Jurkat, Clone E6-1 (cell line): ENCODE data around the gene CAPN3.

Experiments used
- DNase-seq: peaks from one replicate; pipeline ENCODE4 v3.0.0-alpha.2; 2011; ENCODE audit warnings: low read depth, low spot score
- H3K4me3 ChIP-seq: 2 replicates; pipeline ENCODE4 v1.5.1; 2011; ENCODE audit warnings: mild to moderate bottlenecking, low read length, control low read depth, moderate library complexity

The CAPN3 gene

DNA sequence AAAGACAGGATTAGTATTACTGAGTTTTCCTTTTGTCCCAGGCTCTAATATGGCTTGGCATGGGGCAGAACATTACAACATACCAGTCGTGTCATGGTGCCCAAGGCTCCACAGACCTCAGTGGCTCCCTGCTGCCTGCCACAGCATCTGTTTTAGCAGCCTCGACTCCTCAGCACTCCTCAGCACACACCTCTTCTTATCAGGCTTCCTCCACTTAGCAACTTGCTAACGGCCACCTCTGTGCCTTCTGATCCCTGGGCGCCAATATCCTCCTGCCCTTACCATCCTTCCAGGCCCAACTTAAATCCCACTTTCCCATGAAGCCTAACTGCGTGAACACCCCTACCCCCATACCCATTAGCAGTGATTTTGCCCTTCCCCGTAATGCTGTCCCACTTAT, 6.2 kb upstream of the CAPN3 start:
- H3K4me3 ChIP-seq = no peak overlapping the region
- DNase-seq = no peak

DNA sequence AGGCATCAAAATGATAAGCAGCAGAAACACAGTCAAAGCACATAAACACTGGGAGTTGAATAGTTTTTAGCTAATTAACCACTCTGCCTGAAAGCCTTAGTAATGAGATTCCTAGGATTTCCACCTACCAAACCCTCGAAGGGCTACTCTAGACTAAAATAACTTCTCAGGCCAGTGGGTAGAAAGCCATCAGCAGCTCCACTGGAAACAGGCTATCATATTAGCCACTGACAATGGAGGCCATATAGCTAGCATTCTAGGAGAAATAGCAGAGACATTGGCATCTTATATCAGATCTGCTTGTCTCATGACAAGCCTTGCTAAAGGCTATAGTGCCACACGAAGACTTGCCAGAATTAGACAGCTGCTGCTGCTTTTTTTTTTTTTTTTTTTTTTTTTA, 4.5 kb upstream of the CAPN3 start:
- DNase-seq = no peak
- no peak overlapping the region for H3K4me3 ChIP-seq

DNA sequence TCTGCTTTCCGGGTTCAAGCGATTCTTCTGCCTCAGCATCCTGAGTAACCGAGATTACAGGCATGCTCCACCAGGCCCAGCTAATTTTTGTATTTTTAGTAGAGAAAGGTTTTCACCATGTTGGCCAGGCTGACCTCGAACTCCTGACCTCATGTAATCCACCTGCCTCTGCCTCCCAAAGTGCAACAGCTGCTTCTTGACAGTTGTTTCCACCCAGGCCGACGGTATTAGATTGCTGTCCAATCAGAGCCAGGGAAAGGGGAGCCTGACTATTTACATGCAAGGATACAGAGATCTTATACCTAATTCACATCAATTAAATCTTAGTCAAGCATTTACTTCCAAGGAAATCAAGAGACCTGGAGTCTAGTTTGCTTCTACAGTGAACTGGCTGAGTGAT, 4.0 kb upstream of the CAPN3 start:
- no peak for DNase-seq
- no peak overlapping the region for H3K4me3 ChIP-seq

DNA sequence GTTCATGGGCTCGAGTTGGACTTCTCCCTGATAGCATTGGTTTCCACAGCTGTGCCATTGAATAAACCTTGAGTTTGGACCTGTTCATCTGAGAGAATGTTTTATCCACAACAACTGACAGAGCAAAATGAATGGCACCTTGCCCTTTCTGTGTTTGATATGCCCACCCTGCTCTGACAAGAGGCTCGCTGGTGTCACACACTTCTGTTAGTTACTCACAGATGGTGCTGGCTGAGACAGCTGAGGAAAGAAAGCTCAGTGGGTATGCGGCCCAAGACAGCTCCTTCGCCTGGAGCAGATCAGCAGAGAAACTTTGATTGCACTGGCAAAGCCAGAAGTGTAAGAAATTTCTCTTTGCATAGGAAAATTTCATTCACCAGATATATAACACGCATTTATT, 2.5 kb upstream of the CAPN3 start:
- no peak for DNase-seq
- no peak overlapping the region for H3K4me3 ChIP-seq

DNA sequence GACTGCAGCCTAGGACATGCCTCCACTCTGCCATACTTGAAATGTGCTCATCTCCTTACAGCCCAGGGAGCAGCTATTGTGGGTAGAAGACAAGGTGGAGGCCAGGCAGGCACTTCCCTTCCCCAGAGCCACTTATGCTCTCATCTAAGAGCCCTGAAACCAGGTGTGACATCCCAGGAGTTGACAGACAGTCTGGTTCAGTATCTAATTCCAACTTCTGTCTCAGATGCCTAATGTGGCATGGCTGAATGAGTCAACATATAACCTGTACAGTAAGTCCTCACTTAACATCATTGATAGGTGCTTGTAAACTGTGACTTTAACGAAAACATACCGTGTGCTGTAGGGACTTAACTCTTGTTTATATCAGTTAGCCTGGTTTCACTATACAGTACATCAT, 1.2 kb upstream of the CAPN3 start:
- DNase-seq = no peak

DNA sequence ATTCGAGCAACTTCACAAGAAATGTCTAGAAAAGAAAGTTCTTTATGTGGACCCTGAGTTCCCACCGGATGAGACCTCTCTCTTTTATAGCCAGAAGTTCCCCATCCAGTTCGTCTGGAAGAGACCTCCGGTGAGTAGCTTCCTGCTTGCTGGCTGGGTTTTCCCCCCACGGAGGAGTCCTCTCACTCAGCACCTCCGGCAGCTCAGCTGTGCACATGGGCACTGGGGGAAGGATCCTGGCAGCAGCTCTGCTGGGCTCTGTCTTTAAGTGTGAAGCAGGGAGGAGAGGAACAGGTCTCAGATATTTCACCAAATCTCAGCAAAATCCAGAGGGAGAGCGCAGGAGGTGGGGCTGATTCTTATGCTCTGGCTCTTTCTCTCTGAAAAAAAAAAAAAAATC, 684 bp downstream of the CAPN3 start:
- H3K4me3 ChIP-seq = no peak overlapping the region
- DNase-seq = no peak

More for the DNA sequence above, 1.2 kb upstream of the CAPN3 start:
- no peak overlapping the region for H3K4me3 ChIP-seq

DNA sequence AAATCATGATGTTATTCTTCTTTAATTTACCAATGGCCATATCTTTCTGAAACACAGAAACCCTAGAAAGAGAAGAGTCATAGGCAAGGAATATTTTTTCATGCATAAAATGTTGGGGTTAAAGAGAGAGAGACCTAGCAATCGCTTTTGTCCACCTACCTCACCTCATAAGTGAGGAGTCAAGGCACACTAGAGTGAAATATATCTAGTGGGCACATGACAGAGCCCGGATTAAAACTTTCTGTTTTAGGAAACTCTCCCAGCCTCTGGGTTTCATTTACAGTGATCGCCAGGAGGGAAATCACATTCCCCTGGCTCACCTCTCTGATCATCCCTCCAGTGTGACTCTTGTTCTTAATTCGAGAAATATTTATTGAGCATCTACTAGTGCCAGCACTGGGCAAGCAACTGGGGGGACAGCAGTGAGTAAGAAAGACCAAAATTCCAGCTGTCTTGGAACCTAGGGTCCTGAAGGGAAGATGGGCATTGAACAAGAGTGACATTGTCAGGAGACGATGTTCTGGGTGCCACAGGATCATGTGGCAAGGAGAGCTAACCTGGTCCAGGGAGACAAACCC, 1.3 kb downstream of the CAPN3 start:
- no peak overlapping the region for H3K4me3 ChIP-seq
- no peak for DNase-seq

DNA sequence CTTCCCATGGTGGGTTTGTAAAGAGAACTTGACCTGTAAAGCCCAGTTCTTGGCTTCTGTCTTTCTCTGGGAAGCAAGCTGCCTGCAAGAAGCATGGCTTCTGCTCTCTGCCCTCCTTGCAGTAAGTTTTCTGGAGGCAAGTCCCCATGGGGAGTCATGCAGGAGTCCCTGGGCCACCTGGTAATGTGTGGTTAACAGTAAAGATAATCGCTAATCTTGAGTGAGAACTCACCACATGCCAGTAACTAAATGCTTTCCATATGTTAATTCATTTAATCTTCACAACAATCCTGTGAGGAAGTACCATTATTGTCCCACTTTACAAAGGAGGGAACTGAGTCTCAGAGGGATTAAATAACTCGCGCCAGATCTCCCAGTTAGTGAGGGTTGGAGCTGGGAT, 4.2 kb downstream of the CAPN3 start:
- H3K4me3 ChIP-seq = no peak overlapping the region
- DNase-seq = no peak

DNA sequence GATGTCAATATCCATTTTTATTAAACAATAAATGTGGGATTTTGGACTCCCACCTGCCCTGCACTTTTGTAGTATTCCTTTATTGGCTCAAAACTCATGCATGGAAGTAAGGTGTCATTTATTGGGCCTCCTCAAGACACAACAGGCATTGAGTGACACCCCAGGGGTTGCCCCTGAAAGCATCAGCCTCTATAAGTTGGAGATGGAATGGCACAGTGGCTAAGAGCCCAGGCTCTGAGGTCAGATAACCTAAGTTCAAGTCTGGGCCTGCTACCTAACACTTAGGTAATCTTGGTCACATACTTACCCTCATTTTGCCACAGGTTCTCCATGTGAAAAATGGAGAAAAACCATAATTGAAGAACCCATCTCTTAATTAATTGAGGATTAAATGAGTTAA, 4.6 kb downstream of the CAPN3 start:
- DNase-seq = no peak
- no peak overlapping the region for H3K4me3 ChIP-seq

DNA sequence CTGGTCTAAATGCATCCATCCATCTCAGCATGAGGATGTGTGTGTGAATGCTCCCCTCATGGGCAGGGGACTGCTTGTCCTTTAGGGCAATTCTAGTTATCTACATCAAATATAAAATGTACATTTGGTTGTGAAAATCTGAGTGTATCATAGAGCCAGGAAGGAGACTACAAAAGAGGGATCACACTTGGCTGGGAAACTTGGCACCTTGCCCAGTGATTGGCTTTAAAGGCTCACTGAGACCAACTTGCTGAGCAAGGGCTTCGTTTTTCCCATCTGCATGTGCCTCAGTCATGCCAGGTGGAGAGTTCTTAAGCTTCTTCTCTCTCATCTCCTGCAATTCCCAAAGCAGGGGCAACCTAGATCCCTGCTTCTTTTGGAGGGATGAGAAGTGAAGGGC, 5.2 kb downstream of the CAPN3 start:
- H3K4me3 ChIP-seq = no peak overlapping the region
- DNase-seq = no peak

DNA sequence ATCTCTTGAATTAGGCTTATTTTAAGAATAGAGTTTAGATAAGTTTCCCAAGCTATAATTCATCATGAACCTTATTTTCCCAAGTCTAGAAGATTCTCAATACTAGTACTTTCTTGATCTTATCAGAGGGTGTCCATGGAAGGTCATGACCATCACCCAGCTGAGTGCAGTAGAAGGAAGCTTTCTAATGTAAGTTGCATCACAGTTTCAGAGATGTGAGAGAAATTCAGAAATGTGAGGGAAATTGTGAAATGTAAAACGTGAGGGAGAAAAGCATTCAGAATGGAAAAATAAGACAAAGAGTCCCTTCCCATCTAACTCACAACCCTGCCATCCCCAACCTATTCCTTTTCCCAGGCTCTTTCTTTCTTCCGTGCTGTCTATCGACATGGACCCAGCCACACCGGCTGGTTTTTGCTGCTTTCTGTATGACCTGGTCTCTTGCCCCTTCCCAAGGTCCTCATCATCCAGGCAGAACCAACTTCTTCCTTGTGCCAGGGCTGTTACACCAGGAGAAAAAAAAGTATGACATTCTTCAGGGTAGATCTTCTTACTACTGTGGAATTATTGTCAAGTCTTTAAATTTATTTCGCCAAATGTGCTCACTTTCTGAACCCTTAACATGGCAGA, 6.7 kb downstream of the CAPN3 start:
- no peak overlapping the region for H3K4me3 ChIP-seq
- DNase-seq = no peak

DNA sequence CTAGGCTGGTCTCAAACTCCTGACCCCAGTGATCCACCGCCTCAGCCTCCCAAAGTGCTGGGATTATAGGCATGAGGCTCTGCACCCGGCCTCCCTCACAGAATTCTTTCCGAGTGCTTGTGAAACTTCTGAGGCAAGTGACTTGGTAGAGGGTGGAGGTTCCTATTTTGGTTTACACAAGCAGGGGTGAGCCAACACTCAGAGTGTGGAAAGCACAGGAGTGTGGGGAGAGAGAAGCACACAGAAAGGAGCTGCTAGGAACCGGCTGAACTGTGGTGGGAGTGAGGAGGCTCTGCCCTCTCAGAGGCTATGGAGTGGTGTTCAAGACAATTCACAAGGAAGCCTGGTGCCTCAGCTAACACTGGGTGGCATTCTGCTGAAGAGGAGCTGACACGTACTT, 7.7 kb downstream of the CAPN3 start:
- no peak overlapping the region for H3K4me3 ChIP-seq
- DNase-seq = no peak

DNA sequence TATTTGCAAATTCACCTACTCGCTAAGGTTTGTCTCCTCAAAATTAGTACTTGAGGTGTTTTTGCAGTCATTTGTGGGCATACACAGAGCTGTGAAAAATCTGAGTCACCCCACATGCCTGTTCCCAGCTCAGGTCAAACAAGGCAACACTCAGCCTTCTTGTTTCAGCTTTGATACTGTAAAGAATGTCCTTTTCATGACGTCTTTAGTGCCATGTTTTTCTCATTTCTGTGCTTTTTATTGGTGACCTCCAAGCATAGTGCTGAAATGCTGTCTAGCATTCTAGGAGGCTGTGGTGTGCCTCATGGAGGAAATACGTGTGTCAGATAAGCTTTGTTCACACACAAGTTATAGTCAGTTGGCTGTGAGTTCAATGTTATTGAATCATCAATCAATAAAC, 8.8 kb downstream of the CAPN3 start:
- no peak for DNase-seq
- no peak overlapping the region for H3K4me3 ChIP-seq

DNA sequence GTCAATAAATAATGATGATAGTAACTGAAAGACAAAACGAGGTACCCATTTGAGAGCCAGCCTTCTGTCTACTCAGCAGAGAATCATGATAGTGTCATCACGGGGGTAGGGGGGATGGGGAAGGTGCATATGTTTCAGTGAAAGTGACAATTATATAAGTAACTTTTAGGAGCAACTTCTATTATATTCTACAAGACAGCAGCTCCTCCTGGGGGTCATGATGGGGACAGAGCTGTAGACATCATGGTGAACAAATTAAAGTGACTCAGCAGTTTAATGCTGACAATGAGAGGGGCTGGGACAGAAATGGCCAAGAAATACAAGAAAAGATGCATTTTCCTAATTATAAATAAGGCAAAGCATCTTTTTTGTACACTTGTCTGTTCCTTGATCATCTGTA, 11.8 kb downstream of the CAPN3 start:
- no peak overlapping the region for H3K4me3 ChIP-seq
- peak; percentile 28 for DNase-seq

DNA sequence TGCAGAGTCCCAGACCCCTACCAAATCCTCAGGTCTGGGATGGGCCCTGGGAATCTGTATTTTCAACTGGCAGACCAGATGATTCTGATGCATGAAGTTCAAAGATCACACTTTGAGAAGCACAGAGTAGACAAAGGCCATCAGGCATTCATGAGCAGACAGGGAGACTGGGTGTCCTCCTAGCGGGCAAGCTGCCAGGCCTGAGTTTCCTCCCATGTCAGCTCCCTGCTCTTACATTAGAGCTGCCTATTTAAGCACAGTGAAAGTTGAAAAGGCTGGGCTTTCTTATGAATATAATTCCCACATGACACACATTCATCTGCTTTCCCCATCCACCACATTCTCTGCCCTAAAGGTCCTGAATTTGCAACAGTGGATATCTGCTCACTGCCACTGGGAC, 14.0 kb downstream of the CAPN3 start:
- no peak overlapping the region for H3K4me3 ChIP-seq
- DNase-seq = no peak

DNA sequence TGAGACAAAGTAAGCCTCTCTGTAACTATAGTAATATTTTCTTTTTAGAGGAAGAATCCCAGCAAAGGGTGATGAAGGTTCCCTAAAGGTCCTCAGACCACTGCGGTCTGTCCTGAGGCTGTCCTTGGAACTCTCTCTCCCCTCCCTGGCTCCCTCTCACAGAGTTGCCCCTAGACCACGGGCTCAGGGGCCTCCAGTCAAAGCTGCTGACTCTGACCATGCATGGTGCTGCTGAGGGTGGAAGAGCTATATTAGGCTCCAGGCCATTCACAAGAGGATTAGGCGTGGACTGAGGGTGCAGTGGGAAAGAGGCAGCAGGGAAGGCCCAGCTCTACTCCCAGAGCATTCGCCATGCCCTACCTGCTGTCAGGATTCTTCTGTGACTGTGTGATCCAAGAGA, 14.6 kb downstream of the CAPN3 start:
- DNase-seq = no peak

DNA sequence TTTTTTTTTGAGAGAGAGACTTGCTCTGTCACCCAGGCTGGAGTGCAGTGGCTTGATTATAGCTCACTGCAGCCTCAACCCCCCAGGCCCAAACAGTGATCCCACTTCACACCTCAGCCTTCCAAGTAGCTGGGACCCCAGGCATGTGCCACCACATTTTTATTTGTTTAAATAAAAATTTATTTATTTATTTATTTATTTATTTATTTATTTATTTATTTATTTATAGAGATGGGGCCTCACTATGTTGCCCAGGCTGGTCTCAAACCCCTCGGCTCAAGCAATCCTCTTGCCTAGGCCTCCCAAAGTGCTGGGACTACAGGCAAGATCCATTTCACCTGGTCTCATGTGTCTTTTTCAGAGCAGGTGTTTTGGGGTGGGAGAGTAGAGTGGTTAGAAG, 15.5 kb downstream of the CAPN3 start:
- no peak overlapping the region for H3K4me3 ChIP-seq
- DNase-seq = no peak

More for the DNA sequence above, 14.6 kb downstream of the CAPN3 start:
- no peak overlapping the region for H3K4me3 ChIP-seq

DNA sequence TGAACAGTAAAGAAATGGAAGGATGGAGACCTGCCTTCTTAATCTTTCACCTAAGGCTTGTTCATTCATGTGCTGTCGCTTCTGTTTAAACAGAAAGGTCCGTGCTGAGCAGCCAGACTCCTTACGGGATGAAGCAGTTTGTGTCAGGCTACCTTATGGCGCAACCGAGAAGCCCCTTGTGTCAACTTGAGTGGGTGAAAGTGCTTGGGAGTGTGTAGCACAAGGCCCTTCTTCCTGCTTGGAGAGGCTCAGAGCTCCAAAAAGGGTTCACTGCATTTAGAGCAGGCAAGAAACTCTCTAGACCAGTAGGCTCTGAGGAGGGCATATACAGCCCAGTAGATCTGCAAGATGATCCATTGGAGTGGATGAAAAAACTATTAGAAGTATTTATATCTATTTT, 16.0 kb downstream of the CAPN3 start:
- no peak for DNase-seq

DNA sequence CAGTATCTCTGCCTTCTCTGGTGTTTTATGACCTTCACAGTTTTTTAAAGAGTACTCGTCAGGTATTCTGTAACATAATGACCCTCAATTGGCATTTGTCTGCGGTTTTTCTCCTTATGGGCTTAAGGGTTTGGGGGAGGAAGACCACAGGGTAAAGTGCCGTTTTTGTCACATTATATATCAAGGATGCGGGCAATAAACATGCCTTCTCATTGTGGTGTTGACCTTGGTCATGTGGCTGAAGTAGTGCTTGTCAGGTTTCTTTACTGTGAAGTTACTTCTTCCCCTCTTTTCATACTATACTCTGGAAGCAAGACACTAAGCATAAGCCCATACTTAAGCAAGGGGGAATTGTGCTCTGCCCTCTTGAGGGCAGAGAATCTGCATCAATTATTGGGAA, 16.6 kb downstream of the CAPN3 start:
- DNase-seq = no peak
- H3K4me3 ChIP-seq = no peak overlapping the region

More for the DNA sequence above, 16.0 kb downstream of the CAPN3 start:
- no peak overlapping the region for H3K4me3 ChIP-seq

DNA sequence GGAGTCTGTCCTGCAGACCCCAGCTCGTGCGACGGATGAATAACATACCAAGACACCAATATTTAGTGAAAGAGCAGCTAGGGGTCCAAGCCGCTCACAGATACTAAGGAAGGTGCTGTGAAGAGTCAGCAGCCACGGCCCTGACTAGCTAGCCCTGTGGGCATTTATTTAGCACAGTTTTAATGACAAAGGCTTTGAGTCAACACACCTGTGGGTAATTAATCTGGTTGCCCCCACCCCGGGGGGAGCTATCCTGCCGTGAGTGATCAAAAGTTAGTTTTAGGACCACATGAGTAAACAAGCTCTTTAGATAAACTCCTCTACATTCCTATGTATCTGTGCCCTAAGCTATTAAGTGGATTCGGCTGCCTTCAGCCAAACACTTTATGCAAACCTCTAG, 18.7 kb downstream of the CAPN3 start:
- DNase-seq = no peak
- no peak overlapping the region for H3K4me3 ChIP-seq

DNA sequence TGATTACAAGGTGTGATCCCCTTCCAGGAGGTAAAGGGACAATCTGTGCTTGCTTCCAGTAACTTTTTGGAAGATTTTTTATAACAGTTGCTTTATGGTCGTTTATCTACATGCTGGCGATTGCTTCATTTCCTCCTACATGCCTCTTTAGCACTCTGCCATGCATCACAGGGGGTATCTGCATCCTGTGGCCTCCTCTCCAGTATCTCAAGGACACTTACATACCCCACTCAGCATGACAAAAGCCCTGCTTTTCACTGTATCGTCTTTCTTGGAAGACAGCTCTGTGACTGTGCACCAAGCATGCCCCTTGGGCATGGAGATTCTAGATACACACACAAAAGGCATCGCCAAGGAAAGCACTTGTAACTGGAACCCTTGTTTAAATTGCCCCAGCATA, 25.3 kb downstream of the CAPN3 start:
- no peak overlapping the region for H3K4me3 ChIP-seq
- no peak for DNase-seq
